ENCODE measurements around the gene WNT6. TPM values are rescaled to one million over a fixed set of nuclear protein-coding genes. Genes with fewer than 3 reads are reported as not detected.
A peak's percentile ranks its signal among the peaks of the same experiment; 100 is the strongest.

WNT6 gene
- total and polyA plus RNA-seq, 4 donors: 0.08 to 0.20 TPM; not detected in 2

GRCh38 chr2:218875692-218876246 lies 16.2 kb downstream of the WNT6 start:
- no peak for DNase-seq (ENCODE audit: low spot score)
- H3K27me3 ChIP-seq (ENCODE audit: control insufficient read depth in 4 of 4, insufficient read depth in 4 of 4, low read length in 3 of 4): peaks cover 10 to 30% (median 19%) of the 10 kb centered on the region in 4 donors
- 20% methylated on average over 2 of the region's 2 CpGs for WGBS
- H3K36me3 ChIP-seq (ENCODE audit: control insufficient read depth in 4 of 4, insufficient read depth in 3 of 4, low read depth in 1 of 4, low read length in 3 of 4): no peaks in the 10 kb centered on the region
- H3K9me3 ChIP-seq (ENCODE audit: control insufficient read depth in 4 of 4, low read length in 3 of 4): no peaks in the 10 kb centered on the region
- H3K4me1 ChIP-seq (ENCODE audit: control insufficient read depth in 4 of 4, insufficient read depth in 4 of 4, low read length in 3 of 4): peaks cover 4 to 26% (median 15%) of the 10 kb centered on the region in 4 donors
- no peak overlapping the region for H3K4me3 ChIP-seq (ENCODE audit: low read depth in 1 of 3, low read length in 3 of 3)
- TF ChIP-seq CTCF (IDR thresholded peaks at IDR 0.05; ENCODE audit: low read depth, low read length, missing input control): no peak
- TF ChIP-seq TAF1 (conservative IDR thresholded peaks at IDR 0.05): no peak
- no peak for TF ChIP-seq REST (IDR thresholded peaks at IDR 0.05)
- TF ChIP-seq HNF4A (conservative IDR thresholded peaks at IDR 0.05): no peak
- TF ChIP-seq ZBTB33 (IDR thresholded peaks at IDR 0.05): no peak
- no peak for TF ChIP-seq FOXA2 (IDR thresholded peaks at IDR 0.05)
- TF ChIP-seq FOXA1 (IDR thresholded peaks at IDR 0.05): no peak
- no peak for TF ChIP-seq YY1 (IDR thresholded peaks at IDR 0.05)
- no peak overlapping the region for H3K27ac ChIP-seq (ENCODE audit: low read depth in 1 of 2, low read length in 2 of 2)
- no peak overlapping the region for H3K9ac ChIP-seq (ENCODE audit: low read depth in 1 of 2, low read length in 2 of 2)

GRCh38 chr2:218876562-218877219 lies 17.1 kb downstream of the WNT6 start:
- Histone ChIP-seq H3K9me3 (ENCODE audit: control insufficient read depth in 4 of 4, low read length in 3 of 4) (no peaks in the 10 kb centered on the region), H3K9ac (ENCODE audit: low read depth in 1 of 2, low read length in 2 of 2) (no peak overlapping the region), H3K27ac (ENCODE audit: low read depth in 1 of 2, low read length in 2 of 2) (no peak overlapping the region), H3K36me3 (ENCODE audit: control insufficient read depth in 4 of 4, insufficient read depth in 3 of 4, low read depth in 1 of 4, low read length in 3 of 4) (no peaks in the 10 kb centered on the region), H3K27me3 (ENCODE audit: control insufficient read depth in 4 of 4, insufficient read depth in 4 of 4, low read length in 3 of 4) (peaks cover 14 to 36% (median 18%) of the 10 kb centered on the region in 4 donors), H3K4me3 (ENCODE audit: low read depth in 1 of 3, low read length in 3 of 3) (no peak overlapping the region), H3K4me1 (ENCODE audit: control insufficient read depth in 4 of 4, insufficient read depth in 4 of 4, low read length in 3 of 4) (peaks cover 4 to 18% (median 9%) of the 10 kb centered on the region in 4 donors)
- 3% methylated on average over 3 of the region's 3 CpGs for WGBS
- DNase-seq (ENCODE audit: low spot score): peak; percentile 67
- TF ChIP-seq RAD21 (IDR thresholded peaks at IDR 0.05) (peak; percentile 90 to 94), CTCF (IDR thresholded peaks at IDR 0.05; ENCODE audit: low read depth, low read length, missing input control) (peak; percentile 87), YY1 (IDR thresholded peaks at IDR 0.05) (no peak), EGR1 (IDR thresholded peaks at IDR 0.05; ENCODE audit: low read depth in 2 of 2) (no peak), FOXA2 (IDR thresholded peaks at IDR 0.05) (no peak), HNF4G (IDR thresholded peaks at IDR 0.05) (no peak), REST (IDR thresholded peaks at IDR 0.05) (no peak), ATF3 (IDR thresholded peaks at IDR 0.05) (no peak), FOXA1 (IDR thresholded peaks at IDR 0.05) (no peak), ZBTB33 (IDR thresholded peaks at IDR 0.05) (no peak)
